WTC11 (cell line): ENCODE measurements around the gene KCNIP1. TPM values are rescaled to one million over a fixed set of nuclear protein-coding genes. Genes with fewer than 3 reads are reported as not detected.
A peak's percentile ranks its signal among the peaks of the same experiment; 100 is the strongest.

Experiments
- ATAC-seq: fragments of 200-7000 bp; cut with Tn5 transposase; 2 replicates; pipeline ENCODE4 v1.10.0; 2021; ENCODE audit warnings: mild to moderate bottlenecking, moderate library complexity
- CTCF ChIA-PET: fragments of 300-600 bp; sonication (Branson Sonifier 250); formaldehyde crosslinking; loops from one replicate; lab custom pipeline; 2021; ENCODE audit warnings: antibody characterized with exemption; lab: Charles Lee
- POLR2A ChIA-PET: fragments of 350-600 bp; sonication (Branson Sonifier 250); formaldehyde crosslinking; loops from one replicate; lab custom pipeline; 2021; ENCODE audit warnings: antibody characterized with exemption; lab: Charles Lee
- DNase-seq: peaks from one replicate; pipeline ENCODE4 v3.0.0; 2021; ENCODE audit warnings: low spot score
- H3K27ac Mint-ChIP-seq: 2 replicates; pipeline ENCODE4 v1.8.0; 2021; ENCODE audit warnings: mixed read lengths
- H3K27me3 Mint-ChIP-seq: 2 replicates; pipeline ENCODE4 v1.8.0; 2021; ENCODE audit warnings: low read depth, mild to moderate bottlenecking, moderate library complexity, mixed read lengths
- H3K36me3 Mint-ChIP-seq: 2 replicates; pipeline ENCODE4 v1.8.0; 2021; ENCODE audit warnings: mixed read lengths
- H3K4me1 Mint-ChIP-seq: 2 replicates; pipeline ENCODE4 v1.8.0; 2022; ENCODE audit warnings: mixed read lengths
- H3K4me3 Mint-ChIP-seq: 2 replicates; pipeline ENCODE4 v1.8.0; 2021; ENCODE audit warnings: mild to moderate bottlenecking, moderate library complexity, mixed read lengths
- H3K9me3 Mint-ChIP-seq: 2 replicates; pipeline ENCODE4 v1.8.0; 2021; ENCODE audit warnings: mixed read lengths
- CBFB ChIP-seq: sonication (generic); formaldehyde crosslinking; IDR thresholded peaks from 2 replicates; pipeline ENCODE4 v1.8.1; 2022; ENCODE audit warnings: mild to moderate bottlenecking, low read depth, missing genetic modification reagents
- FOXK1 ChIP-seq: sonication (generic); formaldehyde crosslinking; IDR thresholded peaks from 2 replicates; pipeline ENCODE4 v1.8.0; 2022; ENCODE audit warnings: mild to moderate bottlenecking, moderate library complexity, missing genetic modification reagents
- GTF2I ChIP-seq: fragments of 250-450 bp; sonication (Bioruptor Pico); conservative IDR thresholded peaks from 2 replicates; pipeline ENCODE4 v1.4.0; 2021; ENCODE audit warnings: mild to moderate bottlenecking
- JAZF1 ChIP-seq: fragments of 250-450 bp; sonication (Bioruptor Pico); IDR thresholded peaks from 2 replicates; pipeline ENCODE4 v1.9.0; 2021; ENCODE audit warnings: moderate library complexity, mild to moderate bottlenecking, inconsistent platforms
- NFE2L1 ChIP-seq: sonication (generic); formaldehyde crosslinking; IDR thresholded peaks from 2 replicates; pipeline ENCODE4 v1.8.1; 2023; ENCODE audit warnings: missing genetic modification reagents
- SOX15 ChIP-seq: fragments of 250-450 bp; sonication (Bioruptor Pico); IDR thresholded peaks from 2 replicates; pipeline ENCODE4 v1.9.0; 2021; ENCODE audit warnings: mild to moderate bottlenecking
- SP1 ChIP-seq: sonication (generic); formaldehyde crosslinking; conservative IDR thresholded peaks from 2 replicates; pipeline ENCODE4 v1.8.1; 2022; ENCODE audit warnings: missing genetic modification reagents
- TEAD1 ChIP-seq: sonication (generic); formaldehyde crosslinking; IDR thresholded peaks from 2 replicates; pipeline ENCODE4 v1.8.0; 2022; ENCODE audit warnings: mild to moderate bottlenecking, missing genetic modification reagents
- ZBTB21 ChIP-seq: sonication (generic); formaldehyde crosslinking; IDR thresholded peaks from 2 replicates; pipeline ENCODE4 v1.8.1; 2023; ENCODE audit warnings: mild to moderate bottlenecking, missing genetic modification reagents, borderline replicate concordance
- ZNF232 ChIP-seq: sonication (generic); formaldehyde crosslinking; IDR thresholded peaks from 2 replicates; pipeline ENCODE4 v1.8.0; 2022; ENCODE audit warnings: mild to moderate bottlenecking, missing genetic modification reagents
- total RNA-seq: library from RNA; stranded (reverse); gene quantifications from 3 replicates; pipeline ENCODE4 v1.2.3, GENCODE V29; 2021
- TF ChIP-seq, protein P1 (sequence below): sonication (generic); formaldehyde crosslinking; conservative IDR thresholded peaks from 2 replicates; pipeline ENCODE4 v1.8.1; 2022; ENCODE audit warnings: mild to moderate bottlenecking, missing genetic modification reagents
- TF ChIP-seq, protein P2 (sequence below): sonication (generic); formaldehyde crosslinking; IDR thresholded peaks from 2 replicates; pipeline ENCODE4 v1.8.1; 2022; ENCODE audit warnings: mild to moderate bottlenecking, missing genetic modification reagents, moderate library complexity, borderline replicate concordance
- TF ChIP-seq, protein P3 (sequence below): fragments of 250-450 bp; sonication (Bioruptor Pico); IDR thresholded peaks from 2 replicates; pipeline ENCODE4 v1.9.0; 2021; ENCODE audit warnings: moderate library complexity, mild to moderate bottlenecking, inconsistent platforms, borderline replicate concordance
- TF ChIP-seq, protein P4 (sequence below): sonication (generic); formaldehyde crosslinking; IDR thresholded peaks from 2 replicates; pipeline ENCODE4 v1.8.0; 2022; ENCODE audit warnings: mild to moderate bottlenecking, missing genetic modification reagents
- TF ChIP-seq, protein P5 (sequence below): sonication (generic); formaldehyde crosslinking; IDR thresholded peaks from 2 replicates; pipeline ENCODE4 v1.8.1; 2022; ENCODE audit warnings: mild to moderate bottlenecking, moderate library complexity, missing genetic modification reagents

The KCNIP1 gene
- total RNA-seq, 1 experiment from 2014 or later: 0.59 TPM

DNA sequence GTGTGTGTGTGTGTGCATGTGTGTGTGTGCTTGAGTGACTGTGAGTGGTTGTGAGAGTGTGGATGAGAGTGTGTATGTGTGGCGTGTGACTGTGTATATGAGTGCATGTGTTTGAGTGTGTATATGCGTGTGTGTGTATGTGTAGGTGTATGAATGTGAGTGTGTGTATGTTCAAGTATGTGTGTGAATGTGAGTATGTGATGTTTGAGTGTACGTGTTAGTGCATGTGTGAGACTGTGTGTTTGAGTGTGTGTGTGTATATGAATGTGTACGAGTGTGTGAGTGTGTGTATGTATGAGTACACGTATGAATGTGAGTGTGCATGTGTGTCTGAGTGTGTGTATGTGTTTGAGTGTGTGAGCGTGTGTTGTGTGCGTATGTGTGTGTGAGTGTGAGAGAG is 47.8 kb downstream of the KCNIP1 start:
- Mint-ChIP-seq H3K9me3 (no peaks in the 10 kb centered on the region), H3K27ac (no peak overlapping the region), H3K36me3 (no peaks in the 10 kb centered on the region), H3K4me1 (0 out of 2 replicates have a peak, but pooled peaks cover 3% of the 10 kb centered on the region), H3K27me3 (no peaks in the 10 kb centered on the region), H3K4me3 (no peak overlapping the region)
- TF ChIP-seq NFE2L1 (CRISPR knock-in tag): 0 out of 2 replicates have a peak, but pooled peaks have one; percentile 22
- no peak for TF ChIP-seq GTF2I
- DNase-seq: no peak
- ChIA-PET CTCF (no interaction called here), POLR2A (no interaction called here)
- ATAC-seq: no peak

DNA sequence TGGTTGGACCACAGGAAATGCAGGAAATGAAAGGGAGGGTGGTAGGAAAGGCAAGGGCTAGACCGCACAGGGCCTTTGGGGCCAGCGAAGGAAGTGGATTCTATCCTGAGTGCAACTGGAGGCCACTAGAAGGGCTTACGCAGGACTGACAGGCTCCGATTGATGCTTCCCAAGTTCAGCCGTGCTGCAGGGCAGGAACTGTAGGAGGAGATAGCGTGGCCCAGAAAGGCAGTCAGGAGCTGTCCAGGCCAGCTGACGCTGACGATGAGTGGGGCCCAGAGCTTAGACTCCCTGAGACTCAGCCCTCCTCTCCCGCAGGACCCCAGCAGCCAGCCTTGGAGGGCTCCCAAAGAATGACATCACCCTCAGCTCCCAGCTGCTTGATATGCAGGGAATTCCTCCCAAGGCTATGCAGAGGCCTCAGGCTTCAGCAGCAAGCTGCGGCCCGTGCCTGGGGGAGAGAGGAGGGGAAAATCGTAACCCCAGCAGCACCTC is 48.8 kb downstream of the KCNIP1 start:
- peak; percentile 53 for DNase-seq
- CTCF ChIA-PET: interaction anchor here (0.7 to 1.5 kb wide), 2 partner anchors 27 to 46 kb away, joined by 3 to 4 read pairs; no protein-coding TSS in a partner anchor
- POLR2A ChIA-PET: interaction anchor here (0.9 kb wide), 1 partner anchor 11 kb away, joined by 3 read pairs; no protein-coding TSS in a partner anchor
- no peaks in the 10 kb centered on the region for H3K27me3 Mint-ChIP-seq
- no peak for TF ChIP-seq ZBTB21 (CRISPR knock-in tag)
- TF ChIP-seq, protein P1, sequence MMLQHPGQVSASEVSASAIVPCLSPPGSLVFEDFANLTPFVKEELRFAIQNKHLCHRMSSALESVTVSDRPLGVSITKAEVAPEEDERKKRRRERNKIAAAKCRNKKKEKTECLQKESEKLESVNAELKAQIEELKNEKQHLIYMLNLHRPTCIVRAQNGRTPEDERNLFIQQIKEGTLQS (CRISPR knock-in tag): no peak
- TF ChIP-seq, all 79 proteins: peak for 0
- Mint-ChIP-seq H3K4me1 (peaks cover 6% of the 10 kb centered on the region; the same call in 1 of the 2 replicates), H3K9me3 (no peaks in the 10 kb centered on the region), H3K36me3 (no peaks in the 10 kb centered on the region), H3K4me3 (no peak overlapping the region), H3K27ac (no peak overlapping the region)
- peak; percentile 94 for ATAC-seq

DNA sequence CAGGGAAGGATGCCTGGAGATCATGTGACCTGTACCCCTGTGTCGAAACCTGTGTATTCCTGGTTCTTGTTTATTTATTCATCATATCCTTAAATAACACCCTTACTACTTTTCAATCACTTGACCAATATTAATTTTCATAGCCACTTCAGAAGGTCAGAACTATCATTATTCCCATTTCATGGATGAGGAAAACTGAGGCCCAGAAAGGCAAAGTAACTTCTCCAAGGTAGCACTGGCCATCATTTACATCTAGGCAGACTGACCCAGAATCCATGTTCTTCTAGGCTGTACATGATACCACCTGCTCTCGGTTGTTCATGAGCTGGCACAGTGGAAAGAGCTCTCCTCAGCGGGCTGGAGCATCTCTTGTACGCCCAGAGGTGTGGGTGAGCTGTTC is 49.4 kb downstream of the KCNIP1 start:
- DNase-seq (no peak), ATAC-seq (no peak)
- Mint-ChIP-seq H3K27me3 (no peaks in the 10 kb centered on the region), H3K9me3 (no peaks in the 10 kb centered on the region)
- no peak for TF ChIP-seq SP1 (CRISPR knock-in tag)
- TF ChIP-seq, protein P1 (CRISPR knock-in tag): no peak
- TF ChIP-seq, all 79 proteins: peak for 0
- H3K36me3 Mint-ChIP-seq: no peaks in the 10 kb centered on the region
- peaks cover 6% of the 10 kb centered on the region; the same call in 1 of the 2 replicates for H3K4me1 Mint-ChIP-seq
- H3K27ac Mint-ChIP-seq: no peak overlapping the region
- no peak overlapping the region for H3K4me3 Mint-ChIP-seq
- CTCF ChIA-PET: interaction anchor here (0.7 to 1.5 kb wide), 2 partner anchors 27 to 46 kb away, joined by 3 to 4 read pairs; no protein-coding TSS in a partner anchor
- POLR2A ChIA-PET: interaction anchor here (0.7 kb wide), 1 partner anchor 184 kb away, joined by 3 read pairs; no protein-coding TSS in a partner anchor

DNA sequence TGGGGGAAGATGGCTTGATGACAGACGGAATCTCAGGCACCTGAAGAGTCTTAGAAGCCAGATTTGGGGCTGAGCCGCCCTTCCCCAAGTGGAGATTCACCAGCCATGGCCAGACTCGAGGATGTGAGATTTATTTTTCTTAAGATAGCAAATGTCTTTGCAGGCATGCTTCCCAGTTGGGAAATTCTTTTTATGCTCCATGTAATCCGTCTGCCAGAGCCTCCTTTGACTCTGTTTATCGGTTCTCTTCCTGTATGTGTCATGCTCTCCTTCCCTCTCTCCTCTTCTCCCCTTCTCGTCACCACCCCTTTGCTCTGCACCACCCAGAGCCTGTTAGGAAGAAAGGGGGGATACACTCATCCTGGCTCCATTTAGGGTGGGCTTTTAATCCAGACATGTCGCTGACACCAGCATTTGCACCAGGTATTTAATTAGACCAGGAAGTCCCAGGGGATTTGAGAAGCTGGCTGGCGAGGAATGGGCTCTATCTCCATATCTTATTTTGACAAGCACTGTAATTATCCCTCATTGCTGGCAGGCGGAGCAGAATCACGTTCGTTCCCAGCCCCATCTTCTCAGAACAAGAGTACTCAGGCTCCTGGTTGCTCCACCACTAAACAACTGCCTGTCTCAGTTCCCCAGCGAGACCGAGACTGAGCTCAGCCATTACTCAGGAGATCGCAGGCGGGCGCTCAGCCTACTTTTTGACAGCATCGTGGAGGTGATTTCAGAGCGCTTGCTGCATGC is 50.9 kb downstream of the KCNIP1 start:
- H3K9me3 Mint-ChIP-seq: no peaks in the 10 kb centered on the region
- H3K4me1 Mint-ChIP-seq: peaks cover 6% of the 10 kb centered on the region; the same call in 1 of the 2 replicates
- CTCF ChIA-PET: interaction anchor here (1.5 kb wide), 1 partner anchor 48 kb away, joined by 4 read pairs; no protein-coding TSS in a partner anchor
- no peak overlapping the region for H3K4me3 Mint-ChIP-seq
- POLR2A ChIA-PET: interaction anchor here (0.6 kb wide), 1 partner anchor 20 kb away, joined by 3 read pairs; no protein-coding TSS in a partner anchor
- no peak for TF ChIP-seq JAZF1 (CRISPR knock-in tag)
- TF ChIP-seq ZNF232 (CRISPR knock-in tag): no peak
- TF ChIP-seq FOXK1 (CRISPR knock-in tag): no peak
- TF ChIP-seq, protein P2, sequence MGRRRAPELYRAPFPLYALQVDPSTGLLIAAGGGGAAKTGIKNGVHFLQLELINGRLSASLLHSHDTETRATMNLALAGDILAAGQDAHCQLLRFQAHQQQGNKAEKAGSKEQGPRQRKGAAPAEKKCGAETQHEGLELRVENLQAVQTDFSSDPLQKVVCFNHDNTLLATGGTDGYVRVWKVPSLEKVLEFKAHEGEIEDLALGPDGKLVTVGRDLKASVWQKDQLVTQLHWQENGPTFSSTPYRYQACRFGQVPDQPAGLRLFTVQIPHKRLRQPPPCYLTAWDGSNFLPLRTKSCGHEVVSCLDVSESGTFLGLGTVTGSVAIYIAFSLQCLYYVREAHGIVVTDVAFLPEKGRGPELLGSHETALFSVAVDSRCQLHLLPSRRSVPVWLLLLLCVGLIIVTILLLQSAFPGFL (CRISPR knock-in tag): no peak
- TF ChIP-seq CBFB (CRISPR knock-in tag): no peak
- no peak for TF ChIP-seq TEAD1 (CRISPR knock-in tag)
- no peak for TF ChIP-seq SOX15
- TF ChIP-seq, protein P3, sequence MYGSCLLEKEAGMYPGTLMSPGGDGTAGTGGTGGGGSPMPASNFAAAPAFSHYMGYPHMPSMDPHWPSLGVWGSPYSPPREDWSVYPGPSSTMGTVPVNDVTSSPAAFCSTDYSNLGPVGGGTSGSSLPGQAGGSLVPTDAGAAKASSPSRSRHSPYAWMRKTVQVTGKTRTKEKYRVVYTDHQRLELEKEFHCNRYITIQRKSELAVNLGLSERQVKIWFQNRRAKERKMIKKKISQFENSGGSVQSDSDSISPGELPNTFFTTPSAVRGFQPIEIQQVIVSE: no peak
- TF ChIP-seq, protein P4, sequence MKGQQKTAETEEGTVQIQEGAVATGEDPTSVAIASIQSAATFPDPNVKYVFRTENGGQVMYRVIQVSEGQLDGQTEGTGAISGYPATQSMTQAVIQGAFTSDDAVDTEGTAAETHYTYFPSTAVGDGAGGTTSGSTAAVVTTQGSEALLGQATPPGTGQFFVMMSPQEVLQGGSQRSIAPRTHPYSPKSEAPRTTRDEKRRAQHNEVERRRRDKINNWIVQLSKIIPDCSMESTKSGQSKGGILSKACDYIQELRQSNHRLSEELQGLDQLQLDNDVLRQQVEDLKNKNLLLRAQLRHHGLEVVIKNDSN: no peak
- TF ChIP-seq, protein P5, sequence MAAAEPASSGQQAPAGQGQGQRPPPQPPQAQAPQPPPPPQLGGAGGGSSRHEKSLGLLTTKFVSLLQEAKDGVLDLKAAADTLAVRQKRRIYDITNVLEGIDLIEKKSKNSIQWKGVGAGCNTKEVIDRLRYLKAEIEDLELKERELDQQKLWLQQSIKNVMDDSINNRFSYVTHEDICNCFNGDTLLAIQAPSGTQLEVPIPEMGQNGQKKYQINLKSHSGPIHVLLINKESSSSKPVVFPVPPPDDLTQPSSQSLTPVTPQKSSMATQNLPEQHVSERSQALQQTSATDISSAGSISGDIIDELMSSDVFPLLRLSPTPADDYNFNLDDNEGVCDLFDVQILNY: no peak
- no peak for TF ChIP-seq NFE2L1 (CRISPR knock-in tag)
- no peaks in the 10 kb centered on the region for H3K27me3 Mint-ChIP-seq
- ATAC-seq (no peak), DNase-seq (no peak)
- no peak overlapping the region for H3K27ac Mint-ChIP-seq
- no peaks in the 10 kb centered on the region for H3K36me3 Mint-ChIP-seq
